Measurements from ENCODE around the gene CCR5AS.

DNA sequence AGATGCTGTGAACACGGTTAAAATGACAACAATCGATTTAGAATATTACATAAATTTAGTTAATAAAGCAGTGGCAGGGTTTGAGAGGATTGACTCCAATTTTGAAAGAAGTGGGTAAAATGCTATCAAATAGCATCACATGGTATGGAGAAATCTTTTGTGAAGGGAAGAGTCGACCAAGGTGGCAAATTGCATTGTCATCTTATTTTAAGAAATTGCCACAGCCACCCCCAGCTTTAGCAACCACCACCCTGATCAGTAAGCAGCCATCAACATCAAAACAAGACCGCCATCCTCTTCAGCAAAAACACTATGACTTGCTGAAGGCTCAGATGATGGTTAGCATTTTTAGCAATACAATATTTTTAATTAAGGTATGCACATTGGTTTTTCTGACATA lies 41.8 kb downstream of the CCR5AS start:
- TF ChIP-seq, protein P1, sequence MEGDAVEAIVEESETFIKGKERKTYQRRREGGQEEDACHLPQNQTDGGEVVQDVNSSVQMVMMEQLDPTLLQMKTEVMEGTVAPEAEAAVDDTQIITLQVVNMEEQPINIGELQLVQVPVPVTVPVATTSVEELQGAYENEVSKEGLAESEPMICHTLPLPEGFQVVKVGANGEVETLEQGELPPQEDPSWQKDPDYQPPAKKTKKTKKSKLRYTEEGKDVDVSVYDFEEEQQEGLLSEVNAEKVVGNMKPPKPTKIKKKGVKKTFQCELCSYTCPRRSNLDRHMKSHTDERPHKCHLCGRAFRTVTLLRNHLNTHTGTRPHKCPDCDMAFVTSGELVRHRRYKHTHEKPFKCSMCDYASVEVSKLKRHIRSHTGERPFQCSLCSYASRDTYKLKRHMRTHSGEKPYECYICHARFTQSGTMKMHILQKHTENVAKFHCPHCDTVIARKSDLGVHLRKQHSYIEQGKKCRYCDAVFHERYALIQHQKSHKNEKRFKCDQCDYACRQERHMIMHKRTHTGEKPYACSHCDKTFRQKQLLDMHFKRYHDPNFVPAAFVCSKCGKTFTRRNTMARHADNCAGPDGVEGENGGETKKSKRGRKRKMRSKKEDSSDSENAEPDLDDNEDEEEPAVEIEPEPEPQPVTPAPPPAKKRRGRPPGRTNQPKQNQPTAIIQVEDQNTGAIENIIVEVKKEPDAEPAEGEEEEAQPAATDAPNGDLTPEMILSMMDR (IDR thresholded peaks at IDR 0.05) = no peak
- no peak for TF ChIP-seq POLR2A (IDR thresholded peaks at IDR 0.05)

All from suprapubic skin (tissue), 3 donors.